PC-3 (cell line): ENCODE data around the gene CREBZF.

Experiments
- EZH2 ChIP-seq: fragments of 300-600 bp; sonication (generic); IDR thresholded peaks from one replicate; pipeline ENCODE4 v1.6.1; 2017; ENCODE audit warnings: antibody characterized with exemption, mild to moderate bottlenecking, low read length; ENCODE audit not compliant: unreplicated experiment
- EZH2phosphoT487 ChIP-seq: fragments of 300-600 bp; sonication (generic); IDR thresholded peaks from 2 replicates; pipeline ENCODE4 v1.6.1; 2018; ENCODE audit warnings: mild to moderate bottlenecking, antibody characterized with exemption, low read length, borderline replicate concordance
- TF ChIP-seq, protein P1 (sequence below): fragments of 300-600 bp; sonication (generic); conservative IDR thresholded peaks from 2 replicates; pipeline ENCODE4 v1.5.1; 2017; ENCODE audit warnings: antibody characterized with exemption, low read depth, mild to moderate bottlenecking, low read length

DNA sequence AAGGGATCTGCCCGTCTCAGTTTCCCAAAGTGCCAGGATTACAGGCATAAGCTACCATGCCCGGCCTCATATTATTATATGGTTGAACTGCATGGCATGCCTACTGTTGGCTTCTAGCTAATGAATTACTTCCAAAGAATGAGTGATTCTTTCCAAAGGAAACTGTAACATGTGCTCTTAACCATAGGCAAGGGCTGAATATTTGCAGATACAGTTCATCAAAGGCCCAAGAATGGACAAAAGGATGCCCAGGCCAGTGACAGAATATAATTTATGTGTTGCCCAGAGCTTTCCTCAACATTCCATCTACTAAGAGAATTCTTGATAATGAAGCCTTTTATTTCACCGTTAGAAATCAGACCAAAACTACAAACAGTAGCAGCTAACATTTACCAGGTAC, 48.0 kb upstream of the CREBZF start:
- no peak for TF ChIP-seq EZH2
- TF ChIP-seq, protein P1, sequence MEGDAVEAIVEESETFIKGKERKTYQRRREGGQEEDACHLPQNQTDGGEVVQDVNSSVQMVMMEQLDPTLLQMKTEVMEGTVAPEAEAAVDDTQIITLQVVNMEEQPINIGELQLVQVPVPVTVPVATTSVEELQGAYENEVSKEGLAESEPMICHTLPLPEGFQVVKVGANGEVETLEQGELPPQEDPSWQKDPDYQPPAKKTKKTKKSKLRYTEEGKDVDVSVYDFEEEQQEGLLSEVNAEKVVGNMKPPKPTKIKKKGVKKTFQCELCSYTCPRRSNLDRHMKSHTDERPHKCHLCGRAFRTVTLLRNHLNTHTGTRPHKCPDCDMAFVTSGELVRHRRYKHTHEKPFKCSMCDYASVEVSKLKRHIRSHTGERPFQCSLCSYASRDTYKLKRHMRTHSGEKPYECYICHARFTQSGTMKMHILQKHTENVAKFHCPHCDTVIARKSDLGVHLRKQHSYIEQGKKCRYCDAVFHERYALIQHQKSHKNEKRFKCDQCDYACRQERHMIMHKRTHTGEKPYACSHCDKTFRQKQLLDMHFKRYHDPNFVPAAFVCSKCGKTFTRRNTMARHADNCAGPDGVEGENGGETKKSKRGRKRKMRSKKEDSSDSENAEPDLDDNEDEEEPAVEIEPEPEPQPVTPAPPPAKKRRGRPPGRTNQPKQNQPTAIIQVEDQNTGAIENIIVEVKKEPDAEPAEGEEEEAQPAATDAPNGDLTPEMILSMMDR = no peak
- no peak for TF ChIP-seq EZH2phosphoT487
